Stomach smooth muscle (tissue), 2 donors: Measurements from ENCODE around the gene RSKR.

Experiments used
- H3K27ac ChIP-seq: one replicate; pipeline ENCODE4 v1.7.0; 2013; ENCODE audit warnings: mild to moderate bottlenecking, low read length, inconsistent platforms
- H3K27me3 ChIP-seq, 2 donors: one replicate each; pipeline ENCODE4 v1.7.0; 2013; ENCODE audit warnings: low read length in 2 of 2; ENCODE audit not compliant: insufficient read depth in 2 of 2, control insufficient read depth in 1 of 2
- H3K36me3 ChIP-seq, 2 donors: one replicate each; pipeline ENCODE4 v1.7.0; 2013; ENCODE audit warnings: low read length in 2 of 2; ENCODE audit not compliant: control insufficient read depth in 2 of 2, insufficient read depth in 2 of 2
- H3K4me1 ChIP-seq: one replicate; pipeline ENCODE4 v1.7.0; 2013; ENCODE audit warnings: low read length; ENCODE audit not compliant: control insufficient read depth, insufficient read depth
- H3K4me3 ChIP-seq, 2 donors: one replicate each; pipeline ENCODE4 v1.7.0; 2013; ENCODE audit warnings: low read length in 2 of 2
- H3K9ac ChIP-seq, 2 donors: one replicate each; pipeline ENCODE4 v1.7.0; 2013; ENCODE audit warnings: low read length in 2 of 2, mild to moderate bottlenecking in 1 of 2
- H3K9me3 ChIP-seq, 2 donors: one replicate each; pipeline ENCODE4 v1.7.0; 2013; ENCODE audit warnings: low read length in 2 of 2; ENCODE audit not compliant: control insufficient read depth in 2 of 2
- donor health status: healthy.
- donor health status: Pancreatic carcinoma.

The RSKR gene

GRCh38 chr17:28646039-28646754, 32.2 kb upstream of the RSKR start:
- Histone ChIP-seq H3K36me3 (peaks cover 21 to 22% of the 10 kb centered on the region in 2 donors), H3K4me3 (peak overlapping the region; percentile 54 to 93)

GRCh38 chr17:28645576-28645939, 31.6 kb upstream of the RSKR start:
- H3K9me3 ChIP-seq: no peaks in the 10 kb centered on the region
- peaks cover 36% of the 10 kb centered on the region for H3K4me1 ChIP-seq
- H3K4me3 ChIP-seq: peak overlapping the region; percentile 75 to 93
- no peaks in the 10 kb centered on the region for H3K27me3 ChIP-seq
- H3K9ac ChIP-seq: peak overlapping the region; percentile 79 to 86
- peaks cover 26 to 27% of the 10 kb centered on the region in 2 donors for H3K36me3 ChIP-seq
- peak overlapping the region; percentile 69 for H3K27ac ChIP-seq

More at GRCh38 chr17:28646039-28646754, 32.2 kb upstream of the RSKR start:
- Histone ChIP-seq H3K4me1 (peaks cover 36% of the 10 kb centered on the region), H3K9ac (peak overlapping the region; percentile 79 to 86), H3K27ac (peak overlapping the region; percentile 69), H3K27me3 (no peaks in the 10 kb centered on the region), H3K9me3 (no peaks in the 10 kb centered on the region)

- peak within 1 kb of the TSS; percentile 87 to 93 for H3K4me3 ChIP-seq
Measured at GRCh38 chr17:28644787-28645575, 31.0 kb upstream of the RSKR start, which contains the start of gene BLTP2. Gene BLTP2 (minus strand): TSS chr17:28645158. CDS start chr17:28645056, 102 bp downstream.

GRCh38 chr17:28643983-28644786, 30.2 kb upstream of the RSKR start:
- no peaks in the 10 kb centered on the region for H3K27me3 ChIP-seq
- peak overlapping the region; percentile 69 for H3K27ac ChIP-seq
- peak overlapping the region; percentile 79 to 93 for H3K9ac ChIP-seq
- peaks cover 36% of the 10 kb centered on the region in 2 donors for H3K36me3 ChIP-seq
- no peaks in the 10 kb centered on the region for H3K9me3 ChIP-seq
- H3K4me1 ChIP-seq: peaks cover 36% of the 10 kb centered on the region
- peak overlapping the region; percentile 87 to 93 for H3K4me3 ChIP-seq

More at GRCh38 chr17:28644787-28645575, 31.0 kb upstream of the RSKR start, which contains the start of gene BLTP2:
- H3K4me1 ChIP-seq: peaks cover 36% of the 10 kb centered on the region
- H3K36me3 ChIP-seq: peaks cover 29 to 30% of the 10 kb centered on the region in 2 donors
- no peaks in the 10 kb centered on the region for H3K27me3 ChIP-seq
- peak within 1 kb of the TSS; percentile 69 for H3K27ac ChIP-seq
- peak within 1 kb of the TSS; percentile 86 to 93 for H3K9ac ChIP-seq
- no peaks in the 10 kb centered on the region for H3K9me3 ChIP-seq

GRCh38 chr17:28641579-28641978, 27.6 kb upstream of the RSKR start:
- Histone ChIP-seq H3K9ac (no peak overlapping the region), H3K27ac (no peak overlapping the region), H3K9me3 (no peaks in the 10 kb centered on the region), H3K4me1 (peaks cover 31% of the 10 kb centered on the region), H3K36me3 (peaks cover 51 to 55% of the 10 kb centered on the region in 2 donors), H3K4me3 (no peak overlapping the region), H3K27me3 (no peaks in the 10 kb centered on the region)

- H3K27me3 ChIP-seq: no peaks in the 10 kb centered on the region
- no peak overlapping the region for H3K9ac ChIP-seq
- no peak overlapping the region for H3K4me3 ChIP-seq
- no peaks in the 10 kb centered on the region for H3K9me3 ChIP-seq
- peaks cover 87 to 88% of the 10 kb centered on the region in 2 donors for H3K36me3 ChIP-seq
- no peaks in the 10 kb centered on the region for H3K4me1 ChIP-seq
- no peak overlapping the region for H3K27ac ChIP-seq
Measured at GRCh38 chr17:28635506-28635905, 21.5 kb upstream of the RSKR start.

GRCh38 chr17:28634206-28634865, 20.4 kb upstream of the RSKR start:
- no peaks in the 10 kb centered on the region for H3K4me1 ChIP-seq
- H3K4me3 ChIP-seq: no peak overlapping the region
- H3K27me3 ChIP-seq: no peaks in the 10 kb centered on the region
- peaks cover 83% of the 10 kb centered on the region in 2 donors for H3K36me3 ChIP-seq
- no peak overlapping the region for H3K9ac ChIP-seq
- H3K9me3 ChIP-seq: no peaks in the 10 kb centered on the region
- H3K27ac ChIP-seq: no peak overlapping the region

GRCh38 chr17:28626818-28627217, 12.8 kb upstream of the RSKR start:
- no peaks in the 10 kb centered on the region for H3K4me1 ChIP-seq
- no peak overlapping the region for H3K27ac ChIP-seq
- peaks cover 44 to 49% of the 10 kb centered on the region in 2 donors for H3K36me3 ChIP-seq
- H3K27me3 ChIP-seq: no peaks in the 10 kb centered on the region
- H3K9me3 ChIP-seq: no peaks in the 10 kb centered on the region
- H3K4me3 ChIP-seq: no peak overlapping the region
- H3K9ac ChIP-seq: no peak overlapping the region

GRCh38 chr17:28624148-28624547, 10.2 kb upstream of the RSKR start:
- Histone ChIP-seq H3K9me3 (no peaks in the 10 kb centered on the region), H3K9ac (no peak overlapping the region), H3K4me1 (no peaks in the 10 kb centered on the region), H3K36me3 (peaks cover 55 to 61% of the 10 kb centered on the region in 2 donors), H3K27ac (no peak overlapping the region), H3K27me3 (no peaks in the 10 kb centered on the region), H3K4me3 (no peak overlapping the region)

- no peak overlapping the region for H3K27ac ChIP-seq
- no peaks in the 10 kb centered on the region for H3K9me3 ChIP-seq
- H3K36me3 ChIP-seq: peaks cover 59 to 66% of the 10 kb centered on the region in 2 donors
- H3K4me3 ChIP-seq: no peak overlapping the region
- no peaks in the 10 kb centered on the region for H3K27me3 ChIP-seq
- H3K4me1 ChIP-seq: no peaks in the 10 kb centered on the region
- H3K9ac ChIP-seq: no peak overlapping the region
Measured at GRCh38 chr17:28623696-28624095, 9.7 kb upstream of the RSKR start.
